Limb (tissue), 2 donors: ENCODE data around the gene MAGI2.

ENCODE experiments used
- DNase-seq, 2 donors: peaks; one replicate each; pipeline ENCODE4 v3.0.0-alpha.2; 2016; ENCODE audit errors: extremely low spot score in 2 of 2

The MAGI2 gene

GRCh38 chr7:78114993-78115392, 1338.5 kb downstream of the MAGI2 start:
- no peak for DNase-seq

GRCh38 chr7:78112488-78112887, 1341.0 kb downstream of the MAGI2 start:
- DNase-seq = no peak

- no peak for DNase-seq
Observed at GRCh38 chr7:78111386-78111785, 1342.1 kb downstream of the MAGI2 start.

- no peak for DNase-seq
Observed at GRCh38 chr7:78103475-78103874, 1350.0 kb downstream of the MAGI2 start.

- DNase-seq = no peak
Observed at GRCh38 chr7:78101076-78101475, 1352.4 kb downstream of the MAGI2 start.

GRCh38 chr7:78099715-78100394, 1353.6 kb downstream of the MAGI2 start:
- DNase-seq = no peak

- DNase-seq = no peak
Observed at GRCh38 chr7:78095549-78095948, 1357.9 kb downstream of the MAGI2 start.

GRCh38 chr7:78092331-78092730, 1361.1 kb downstream of the MAGI2 start:
- no peak for DNase-seq

- no peak for DNase-seq
Observed at GRCh38 chr7:78090616-78091015, 1362.9 kb downstream of the MAGI2 start.

- no peak for DNase-seq
Observed at GRCh38 chr7:78083476-78084120, 1369.9 kb downstream of the MAGI2 start.

- DNase-seq = no peak
Observed at GRCh38 chr7:78082556-78082955, 1370.9 kb downstream of the MAGI2 start.

- DNase-seq = no peak
Observed at GRCh38 chr7:78081888-78082287, 1371.6 kb downstream of the MAGI2 start.

GRCh38 chr7:78081344-78081743, 1372.1 kb downstream of the MAGI2 start:
- no peak for DNase-seq

- no peak for DNase-seq
Observed at GRCh38 chr7:78080811-78081210, 1372.7 kb downstream of the MAGI2 start.

GRCh38 chr7:78080241-78080640, 1373.2 kb downstream of the MAGI2 start:
- DNase-seq = no peak

- DNase-seq = no peak
Observed at GRCh38 chr7:78074713-78075112, 1378.8 kb downstream of the MAGI2 start.

GRCh38 chr7:78073609-78074382, 1379.7 kb downstream of the MAGI2 start:
- no peak for DNase-seq

GRCh38 chr7:78072201-78072590, 1381.3 kb downstream of the MAGI2 start:
- no peak for DNase-seq

GRCh38 chr7:78071491-78072200, 1381.8 kb downstream of the MAGI2 start:
- DNase-seq = no peak

- no peak for DNase-seq
Observed at GRCh38 chr7:78066599-78066998, 1386.9 kb downstream of the MAGI2 start.

GRCh38 chr7:78063758-78064157, 1389.7 kb downstream of the MAGI2 start:
- no peak for DNase-seq

- no peak for DNase-seq
Observed at GRCh38 chr7:78062214-78062613, 1391.3 kb downstream of the MAGI2 start.
